HCT116 (cell line): ENCODE data around the gene LACTBL1.

Experiments
- ATF3 ChIP-seq: IDR thresholded peaks from 2 replicates; pipeline ENCODE4 v1.6.1; 2012
- CTCF ChIP-seq, 3 experiments: fragments of 200-600 bp in 1 of 3; sonication (generic) in 1 of 3; IDR thresholded peaks in 2 of 3; conservative IDR thresholded peaks in 1 of 3; 2 replicates each; pipeline ENCODE4 v1.5.1; 2012 to 2017; ENCODE audit warnings: low read depth in 2 of 3, low read length in 2 of 3, antibody characterized with exemption in 1 of 3, borderline replicate concordance in 1 of 3, control low read depth in 1 of 3, mild to moderate bottlenecking in 1 of 3, mixed read lengths in 1 of 3, mixed run types in 1 of 3, moderate library complexity in 1 of 3; ENCODE audit not compliant: insufficient read depth in 1 of 3
- EGR1 ChIP-seq: IDR thresholded peaks from 2 replicates; pipeline ENCODE4 v1.6.1; 2012; ENCODE audit warnings: low read depth
- EZH2 ChIP-seq: fragments of 200-600 bp; sonication (generic); IDR thresholded peaks from 2 replicates; pipeline ENCODE4 v1.6.1; 2017; ENCODE audit warnings: antibody characterized with exemption, mixed run types
- JUND ChIP-seq: IDR thresholded peaks from 2 replicates; pipeline ENCODE4 v1.6.1; 2012
- POLR2A ChIP-seq: IDR thresholded peaks from 2 replicates; pipeline ENCODE4 v1.7.0; 2011; ENCODE audit warnings: borderline replicate concordance; ENCODE audit not compliant: insufficient read depth, insufficient read length; ENCODE audit errors: extremely low read depth
- POLR2AphosphoS5 ChIP-seq: IDR thresholded peaks from 2 replicates; pipeline ENCODE4 v1.6.1; 2011; ENCODE audit warnings: mild to moderate bottlenecking, low read depth, low read length, moderate library complexity
- TCF7L2 ChIP-seq: IDR thresholded peaks from 2 replicates; pipeline ENCODE4 v1.7.0; 2011; ENCODE audit warnings: borderline replicate concordance, inconsistent platforms; ENCODE audit not compliant: insufficient read depth, insufficient read length; ENCODE audit errors: extremely low read depth
- ZFX ChIP-seq: fragments of 450-650 bp; IDR thresholded peaks from 2 replicates; pipeline ENCODE4 v1.6.1; 2017
- ZNF274 ChIP-seq: fragments of 200-500 bp; sonication (Bioruptor generic); IDR thresholded peaks from 2 replicates; pipeline ENCODE4 v1.6.1; 2014; ENCODE audit warnings: mild to moderate bottlenecking, low read depth, low read length, inconsistent platforms

GRCh38 chr1:22932803-22933470, 39.7 kb downstream of the LACTBL1 start:
- TF ChIP-seq CTCF (IDR thresholded peaks at IDR 0.05 in 2 of 3, conservative IDR thresholded peaks at IDR 0.05 in 1 of 3; ENCODE audit: borderline replicate concordance in 1 of 3, insufficient read depth in 1 of 3, low read depth in 2 of 3, low read length in 2 of 3): no peak
- TF ChIP-seq EGR1: no peak
- TF ChIP-seq EZH2: no peak
- no peak for TF ChIP-seq ZFX
- no peak for TF ChIP-seq POLR2A
- TF ChIP-seq JUND: no peak
- TF ChIP-seq POLR2AphosphoS5: no peak
- no peak for TF ChIP-seq ATF3
- no peak for TF ChIP-seq ZNF274
- TF ChIP-seq TCF7L2: no peak
